Body of pancreas (tissue), 4 donors: ENCODE measurements around the gene AIF1. TPM values are rescaled to one million over a fixed set of nuclear protein-coding genes. Genes with fewer than 3 reads are reported as not detected.

ENCODE experiments used
- ATAC-seq: fragments of 150-250 bp; one replicate; pipeline ENCODE4 v1.9.1; 2016
- DNase-seq, 4 donors: peaks; one replicate each; pipeline ENCODE4 v3.0.0-alpha.2; 2019
- H3K27ac ChIP-seq, 4 donors: fragments of 200-600 bp; sonication (generic); 1 replicate in 3 of 4; 2 replicates in 1 of 4; pipeline versions ENCODE4 v1.5.1 to v1.6.1; 2016 to 2019; ENCODE audit warnings: mild to moderate bottlenecking in 1 of 4, mixed read lengths in 1 of 4, moderate library complexity in 1 of 4
- H3K27me3 ChIP-seq, 2 donors: fragments of 200-600 bp; sonication (generic); one replicate each; pipeline ENCODE4 v1.6.0; 2016; ENCODE audit warnings: mild to moderate bottlenecking in 1 of 2
- H3K36me3 ChIP-seq, 2 donors: fragments of 200-600 bp; sonication (generic); replicated peaks in 1 of 2; 2 replicates each; pipeline ENCODE4 v1.5.1; 2016; ENCODE audit warnings: low read depth in 2 of 2; ENCODE audit not compliant: insufficient read depth in 1 of 2
- H3K4me1 ChIP-seq: fragments of 200-600 bp; sonication (generic); one replicate; pipeline ENCODE4 v1.6.0; 2016
- H3K4me3 ChIP-seq, 2 donors: fragments of 200-600 bp; sonication (generic); 1 replicate in 1 of 2; 2 replicates in 1 of 2; pipeline ENCODE4 v1.5.1; 2016 to 2019
- H3K9me3 ChIP-seq, 3 donors: fragments of 200-600 bp; sonication (generic); 1 replicate in 2 of 3; 2 replicates in 1 of 3; pipeline ENCODE4 v1.5.1; 2016
- POLR2A ChIP-seq, 3 donors: fragments of 450-650 bp; IDR thresholded peaks; one replicate each; pipeline ENCODE4 v1.6.1; 2016; ENCODE audit warnings: antibody characterized with exemption in 3 of 3, mild to moderate bottlenecking in 2 of 3
- WGBS, 2 donors: methylation state at CpG; one replicate each; pipeline ENCODE4 v1.1.5; 2017; 5-methylcytosine and 5-hydroxymethylcytosine counted together
- intact Hi-C: fragments of 100-400 bp; cut with DNase I; formaldehyde crosslinking; loops from one replicate; pipeline ENCODE4 v1.15.1; 2023
- total RNA-seq, 2 donors: library from RNA; depleted of rRNA; stranded (reverse); fragments of >200 nt; gene quantifications; one replicate each; pipeline ENCODE4 v1.1.0, GENCODE V29; 2016
- TF ChIP-seq, protein P1 (sequence below), 7 experiments: fragments of 450-650 bp in 4 of 7; fragments of 200-600 bp in 3 of 7; sonication (generic) in 3 of 7; IDR thresholded peaks; one replicate each; pipeline ENCODE4 v1.5.1; 2016 to 2019; ENCODE audit warnings: antibody characterized with exemption in 7 of 7

Gene AIF1
- total RNA-seq, 2 donors from 2014 or later, result 2.3 to 7.3 TPM

DNA sequence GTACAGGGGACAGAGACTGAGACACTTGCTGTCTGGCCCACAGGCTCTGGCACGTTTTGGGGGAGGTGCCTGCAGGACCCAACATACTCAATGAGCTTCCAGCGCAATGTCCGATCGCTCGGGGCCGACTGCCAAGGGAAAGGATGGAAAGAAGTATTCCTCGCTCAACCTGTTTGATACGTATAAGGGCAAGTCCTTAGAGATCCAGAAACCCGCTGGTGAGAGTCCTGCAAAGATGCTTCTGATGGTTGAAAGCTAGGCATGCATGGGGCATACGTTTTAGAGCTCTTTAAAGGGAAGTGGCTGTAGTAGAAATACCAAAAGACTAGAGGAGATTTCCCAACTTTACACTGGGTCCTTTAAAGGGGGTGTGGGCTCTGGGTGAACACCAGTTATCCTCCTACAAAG lies 7.7 kb downstream of the AIF1 start:
- TF ChIP-seq, protein P1, sequence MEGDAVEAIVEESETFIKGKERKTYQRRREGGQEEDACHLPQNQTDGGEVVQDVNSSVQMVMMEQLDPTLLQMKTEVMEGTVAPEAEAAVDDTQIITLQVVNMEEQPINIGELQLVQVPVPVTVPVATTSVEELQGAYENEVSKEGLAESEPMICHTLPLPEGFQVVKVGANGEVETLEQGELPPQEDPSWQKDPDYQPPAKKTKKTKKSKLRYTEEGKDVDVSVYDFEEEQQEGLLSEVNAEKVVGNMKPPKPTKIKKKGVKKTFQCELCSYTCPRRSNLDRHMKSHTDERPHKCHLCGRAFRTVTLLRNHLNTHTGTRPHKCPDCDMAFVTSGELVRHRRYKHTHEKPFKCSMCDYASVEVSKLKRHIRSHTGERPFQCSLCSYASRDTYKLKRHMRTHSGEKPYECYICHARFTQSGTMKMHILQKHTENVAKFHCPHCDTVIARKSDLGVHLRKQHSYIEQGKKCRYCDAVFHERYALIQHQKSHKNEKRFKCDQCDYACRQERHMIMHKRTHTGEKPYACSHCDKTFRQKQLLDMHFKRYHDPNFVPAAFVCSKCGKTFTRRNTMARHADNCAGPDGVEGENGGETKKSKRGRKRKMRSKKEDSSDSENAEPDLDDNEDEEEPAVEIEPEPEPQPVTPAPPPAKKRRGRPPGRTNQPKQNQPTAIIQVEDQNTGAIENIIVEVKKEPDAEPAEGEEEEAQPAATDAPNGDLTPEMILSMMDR (IDR thresholded peaks at IDR 0.05), result no peak
- no peak for TF ChIP-seq POLR2A (IDR thresholded peaks at IDR 0.05)
- intact Hi-C loops, result no loop called here
- DNase-seq (peak in 3 of 4 donors; percentile 35 to 53 (median 47)), ATAC-seq (no peak)
- Histone ChIP-seq H3K9me3 (no peaks in the 10 kb centered on the region), H3K27ac (peak overlapping the region in 3 of 4 donors; percentile 97 to 99 (median 98)), H3K4me1 (peaks cover 23% of the 10 kb centered on the region), H3K27me3 (no peaks in the 10 kb centered on the region), H3K4me3 (no peak overlapping the region), H3K36me3 (peaks cover 17 to 36% of the 10 kb centered on the region in 2 donors)
- WGBS, 2 donors, result 29 to 38% methylated on average over 10 of the region's 10 CpGs

DNA sequence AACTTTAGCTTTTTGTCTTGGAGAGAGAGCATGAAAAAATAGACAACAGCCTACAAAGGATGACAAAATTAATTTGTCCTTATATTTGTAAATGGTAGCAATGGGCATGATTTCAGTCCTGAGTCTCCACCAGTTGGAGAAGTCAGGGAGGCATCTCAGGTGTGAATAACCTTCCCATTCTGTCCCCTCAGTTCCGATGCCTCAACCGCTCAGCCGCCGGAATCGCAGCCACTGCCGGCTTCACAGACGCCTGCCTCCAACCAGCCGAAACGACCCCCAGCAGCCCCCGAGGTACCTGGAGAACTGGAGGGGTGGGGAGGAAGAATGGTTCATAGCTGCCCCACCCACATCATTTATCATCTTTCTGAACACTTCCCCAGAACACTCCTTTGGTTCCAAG lies 9.0 kb downstream of the AIF1 start:
- intact Hi-C loops, result no loop called here
- Histone ChIP-seq H3K4me1 (peaks cover 23% of the 10 kb centered on the region), H3K36me3 (peaks cover 22 to 47% of the 10 kb centered on the region in 2 donors), H3K27me3 (no peaks in the 10 kb centered on the region), H3K4me3 (no peak overlapping the region), H3K27ac (no peak overlapping the region), H3K9me3 (no peaks in the 10 kb centered on the region)
- 86 to 88% methylated on average over 10 of the region's 10 CpGs for WGBS, 2 donors
- DNase-seq (no peak), ATAC-seq (no peak)
- no peak for TF ChIP-seq POLR2A (IDR thresholded peaks at IDR 0.05)
- TF ChIP-seq, protein P1 (IDR thresholded peaks at IDR 0.05), result no peak

DNA sequence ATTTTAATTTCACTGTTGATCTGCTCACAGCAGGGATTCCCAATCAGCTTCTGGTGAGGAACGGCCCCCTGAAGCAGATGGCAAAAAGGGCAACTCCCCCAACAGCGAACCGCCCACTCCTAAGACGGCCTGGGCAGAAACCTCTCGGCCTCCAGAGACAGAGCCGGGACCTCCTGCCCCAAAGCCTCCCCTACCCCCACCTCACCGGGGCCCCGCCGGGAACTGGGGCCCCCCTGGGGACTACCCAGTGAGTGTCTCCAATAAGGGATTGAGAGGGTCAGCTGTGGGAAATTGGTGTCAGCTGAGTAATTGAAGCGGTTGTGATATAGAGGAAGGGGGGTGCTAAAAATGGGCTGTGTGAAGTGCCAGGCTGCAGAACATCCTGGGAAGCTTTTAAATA lies 11.9 kb downstream of the AIF1 start:
- intact Hi-C loops, result no loop called here
- no peaks in the 10 kb centered on the region for H3K27me3 ChIP-seq
- no peak overlapping the region for H3K4me3 ChIP-seq
- H3K4me1 ChIP-seq, result peaks cover 11% of the 10 kb centered on the region
- no peak for DNase-seq
- 83 to 94% methylated on average over 6 to 10 of the region's 10 CpGs for WGBS, 2 donors
- ATAC-seq, result no peak
- peaks cover 31 to 73% of the 10 kb centered on the region in 2 donors for H3K36me3 ChIP-seq
- no peaks in the 10 kb centered on the region for H3K9me3 ChIP-seq
- no peak for TF ChIP-seq POLR2A (IDR thresholded peaks at IDR 0.05)
- TF ChIP-seq, protein P1 (IDR thresholded peaks at IDR 0.05), result no peak
- H3K27ac ChIP-seq, result no peak overlapping the region

DNA sequence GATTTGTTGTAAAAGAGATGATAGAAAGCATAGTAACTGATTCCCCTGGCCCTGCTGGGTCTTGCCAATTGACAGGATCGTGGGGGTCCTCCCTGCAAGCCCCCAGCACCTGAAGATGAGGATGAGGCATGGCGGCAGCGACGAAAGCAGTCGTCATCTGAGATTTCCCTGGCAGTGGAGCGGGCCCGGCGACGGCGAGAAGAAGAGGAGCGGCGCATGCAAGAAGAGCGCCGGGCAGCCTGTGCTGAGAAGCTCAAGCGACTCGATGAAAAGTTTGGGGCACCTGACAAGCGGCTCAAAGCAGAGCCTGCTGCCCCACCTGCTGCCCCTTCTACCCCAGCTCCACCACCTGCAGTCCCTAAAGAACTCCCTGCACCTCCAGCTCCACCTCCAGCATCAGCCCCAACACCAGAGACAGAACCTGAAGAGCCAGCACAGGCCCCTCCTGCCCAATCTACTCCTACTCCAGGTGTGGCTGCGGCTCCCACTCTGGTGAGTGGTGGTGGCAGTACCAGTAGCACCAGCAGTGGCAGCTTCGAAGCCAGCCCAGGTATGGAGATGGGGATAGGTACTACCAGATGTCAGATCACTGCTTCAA lies 12.8 kb downstream of the AIF1 start:
- no peak overlapping the region for H3K27ac ChIP-seq
- no peak for DNase-seq
- WGBS, 2 donors, result 95 to 98% methylated on average over 17 to 19 of the region's 19 CpGs
- no peaks in the 10 kb centered on the region for H3K9me3 ChIP-seq
- TF ChIP-seq, protein P1 (IDR thresholded peaks at IDR 0.05), result no peak
- no peak for TF ChIP-seq POLR2A (IDR thresholded peaks at IDR 0.05)
- H3K4me1 ChIP-seq, result peaks cover 2% of the 10 kb centered on the region
- no peak for ATAC-seq
- no peak overlapping the region for H3K4me3 ChIP-seq
- intact Hi-C loops, result no loop called here
- H3K27me3 ChIP-seq, result no peaks in the 10 kb centered on the region
- peaks cover 31 to 77% of the 10 kb centered on the region in 2 donors for H3K36me3 ChIP-seq

DNA sequence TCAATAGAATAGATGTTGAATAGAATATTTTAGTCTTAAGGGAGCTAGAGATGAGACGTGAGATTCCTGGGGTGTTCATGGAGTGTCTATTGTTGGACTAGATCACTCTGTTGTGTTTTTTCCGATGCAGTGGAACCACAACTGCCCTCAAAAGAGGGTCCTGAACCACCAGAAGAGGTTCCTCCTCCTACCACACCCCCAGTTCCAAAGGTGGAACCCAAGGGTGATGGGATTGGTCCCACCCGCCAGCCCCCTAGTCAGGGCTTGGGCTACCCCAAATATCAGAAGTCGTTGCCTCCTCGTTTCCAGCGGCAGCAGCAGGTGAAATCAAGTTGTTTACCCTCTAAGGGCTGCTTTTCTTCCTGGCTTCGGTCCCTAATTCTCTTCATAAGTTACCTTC lies 14.0 kb downstream of the AIF1 start:
- Histone ChIP-seq H3K4me1 (no peaks in the 10 kb centered on the region), H3K4me3 (no peak overlapping the region), H3K27me3 (no peaks in the 10 kb centered on the region), H3K36me3 (peaks cover 31 to 71% of the 10 kb centered on the region in 2 donors), H3K27ac (no peak overlapping the region), H3K9me3 (no peaks in the 10 kb centered on the region)
- DNase-seq (no peak), ATAC-seq (no peak)
- TF ChIP-seq POLR2A (IDR thresholded peaks at IDR 0.05), result no peak
- TF ChIP-seq, protein P1 (IDR thresholded peaks at IDR 0.05), result no peak
- WGBS, 2 donors, result 93 to 96% methylated on average over 7 of the region's 7 CpGs
- intact Hi-C loops, result no loop called here
